Esophagus squamous epithelium (tissue), 4 donors: ENCODE measurements around the gene AP5M1.
"Not testable (repeated sequence)": the region's sequence is repeated elsewhere in the genome, so short reads cannot be mapped to it uniquely, and the experiment has no call there.

Experiments used
- CTCF ChIP-seq, 6 experiments: fragments of 450-650 bp in 4 of 6; fragments of 200-600 bp in 2 of 6; sonication (generic) in 2 of 6; IDR thresholded peaks; one replicate each; pipeline ENCODE4 v1.5.1; 2016 to 2019; ENCODE audit warnings: antibody characterized with exemption in 6 of 6, mild to moderate bottlenecking in 4 of 6, moderate library complexity in 4 of 6
- POLR2A ChIP-seq, 4 donors: fragments of 450-650 bp; IDR thresholded peaks; one replicate each; pipeline ENCODE4 v1.6.1; 2017; ENCODE audit warnings: antibody characterized with exemption in 4 of 4, mild to moderate bottlenecking in 4 of 4, moderate library complexity in 3 of 4

- not testable (repeated sequence) for TF ChIP-seq CTCF, POLR2A (IDR thresholded peaks at IDR 0.05)
Measured at GRCh38 chr14:57240115-57240514, 28.7 kb upstream of the AP5M1 start.
